Measurements from ENCODE around the gene AVPR2. TPM values are rescaled to one million over a fixed set of nuclear protein-coding genes. Genes with fewer than 3 reads are reported as not detected.

Gene AVPR2
- total RNA-seq, 1 experiment from 2014 or later, result not detected

DNA sequence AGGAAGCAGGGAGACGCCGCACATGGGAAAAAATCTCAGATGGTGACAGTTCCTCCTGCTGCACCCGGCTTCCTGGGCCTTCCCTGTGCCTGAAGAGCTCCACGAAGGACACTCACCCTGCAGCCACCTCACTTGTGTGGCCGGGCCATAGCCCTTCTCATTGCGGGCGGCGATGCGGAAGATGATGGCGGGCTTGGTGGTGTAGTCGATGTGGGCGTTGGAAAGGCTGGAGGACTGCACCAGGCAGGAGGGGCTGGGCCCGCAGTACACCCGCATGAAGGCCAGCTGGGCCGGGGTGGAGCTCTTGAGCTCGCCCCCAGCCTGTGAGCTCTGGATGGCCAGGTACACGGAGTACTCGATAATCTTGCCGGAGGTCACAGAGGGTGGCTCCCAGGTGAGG, 45.7 kb downstream of the AVPR2 start:
- no peak for TF ChIP-seq SP1 (IDR thresholded peaks at IDR 0.05; ENCODE audit: low read depth)
- no peak for TF ChIP-seq TCF7L2 (IDR thresholded peaks at IDR 0.05; ENCODE audit: borderline replicate concordance, extremely low read depth, insufficient read depth, insufficient read length)
- TF ChIP-seq ZNF274 (IDR thresholded peaks at IDR 0.05; ENCODE audit: low read depth, low read length), result no peak
- TF ChIP-seq, protein P1, sequence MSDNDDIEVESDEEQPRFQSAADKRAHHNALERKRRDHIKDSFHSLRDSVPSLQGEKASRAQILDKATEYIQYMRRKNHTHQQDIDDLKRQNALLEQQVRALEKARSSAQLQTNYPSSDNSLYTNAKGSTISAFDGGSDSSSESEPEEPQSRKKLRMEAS (IDR thresholded peaks at IDR 0.05), result no peak
- no peak for TF ChIP-seq EZH2 (IDR thresholded peaks at IDR 0.05)
- TF ChIP-seq, protein P2, sequence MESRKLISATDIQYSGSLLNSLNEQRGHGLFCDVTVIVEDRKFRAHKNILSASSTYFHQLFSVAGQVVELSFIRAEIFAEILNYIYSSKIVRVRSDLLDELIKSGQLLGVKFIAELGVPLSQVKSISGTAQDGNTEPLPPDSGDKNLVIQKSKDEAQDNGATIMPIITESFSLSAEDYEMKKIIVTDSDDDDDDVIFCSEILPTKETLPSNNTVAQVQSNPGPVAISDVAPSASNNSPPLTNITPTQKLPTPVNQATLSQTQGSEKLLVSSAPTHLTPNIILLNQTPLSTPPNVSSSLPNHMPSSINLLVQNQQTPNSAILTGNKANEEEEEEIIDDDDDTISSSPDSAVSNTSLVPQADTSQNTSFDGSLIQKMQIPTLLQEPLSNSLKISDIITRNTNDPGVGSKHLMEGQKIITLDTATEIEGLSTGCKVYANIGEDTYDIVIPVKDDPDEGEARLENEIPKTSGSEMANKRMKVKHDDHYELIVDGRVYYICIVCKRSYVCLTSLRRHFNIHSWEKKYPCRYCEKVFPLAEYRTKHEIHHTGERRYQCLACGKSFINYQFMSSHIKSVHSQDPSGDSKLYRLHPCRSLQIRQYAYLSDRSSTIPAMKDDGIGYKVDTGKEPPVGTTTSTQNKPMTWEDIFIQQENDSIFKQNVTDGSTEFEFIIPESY (IDR thresholded peaks at IDR 0.05; ENCODE audit: extremely low read depth, insufficient replicate concordance, low read length), result no peak
- no peak for TF ChIP-seq SRF (IDR thresholded peaks at IDR 0.05; ENCODE audit: low read depth)
- TF ChIP-seq CBX3 (IDR thresholded peaks at IDR 0.05; ENCODE audit: low read depth), result no peak
- TF ChIP-seq ELF1 (IDR thresholded peaks at IDR 0.05; ENCODE audit: borderline replicate concordance, low read depth), result no peak
- no peak for TF ChIP-seq EZH2phosphoT487 (IDR thresholded peaks at IDR 0.05; ENCODE audit: borderline replicate concordance)
- no peak for TF ChIP-seq SIN3A (IDR thresholded peaks at IDR 0.05; ENCODE audit: low read depth)
- intact Hi-C loops (cut with micrococcal nuclease), result no loop called here
- Histone ChIP-seq H3K9me2 (ENCODE audit: insufficient read depth) (no peaks in the 10 kb centered on the region), H3K79me2 (ENCODE audit: insufficient read depth, low read length) (no peaks in the 10 kb centered on the region; the same call in 1 of the 2 replicates), H3K9me3 (ENCODE audit: control insufficient read depth in 1 of 2, insufficient read depth in 1 of 2, low read depth in 1 of 2, low read length in 2 of 2) (no peaks in the 10 kb centered on the region), H3K36me3 (ENCODE audit: control insufficient read depth in 1 of 2, insufficient read depth in 2 of 2, low read length in 2 of 2) (peaks cover 0 to 17% of the 10 kb centered on the region in 2 experiments; a peak in 1 of 4 replicates), H2AFZ (ENCODE audit: low read depth, low read length, poor library complexity, severe bottlenecking) (no peak overlapping the region), H3K9ac (ENCODE audit: low read length) (no peak overlapping the region), H3K27ac (ENCODE audit: low read depth, low read length) (no peak overlapping the region), H3K4me1 (ENCODE audit: control insufficient read depth in 1 of 2, insufficient read depth in 2 of 2, low read length in 2 of 2) (no peaks in the 10 kb centered on the region; a peak in 1 of 4 replicates), H3K4me3 (replicated peaks in 1 of 2; ENCODE audit: low read depth in 1 of 2, low read length in 2 of 2) (no peak overlapping the region), H3K4me2 (ENCODE audit: low read length) (no peak overlapping the region), H3K27me3 (ENCODE audit: insufficient read depth, low read length) (no peaks in the 10 kb centered on the region), H4K20me1 (ENCODE audit: insufficient read depth) (no peaks in the 10 kb centered on the region)
- POLR2A ChIA-PET, result no interaction called here
- CTCF ChIA-PET, result no interaction called here
- RAD21 ChIA-PET (ENCODE audit: low non-redundant PET in 1 of 2, low total read pairs in 2 of 2, uncharacterized antibody in 2 of 2, unreplicated experiment in 2 of 2), result no interaction called here
- DNase-seq (ENCODE audit: low read depth, low spot score) (no peak), ATAC-seq (no peak)
- BruUV-seq (replicated peaks), result no TSS peak

All from HCT116 (cell line).